ENCODE results near the gene MIS12. TPM values are rescaled to one million over a fixed set of nuclear protein-coding genes. Genes with fewer than 3 reads are reported as not detected.

Gene MIS12
- polyA plus RNA-seq, 2 of the 4 experiments (the other 2 are of a cell fraction) = 26.6 to 38.2 TPM

DNA sequence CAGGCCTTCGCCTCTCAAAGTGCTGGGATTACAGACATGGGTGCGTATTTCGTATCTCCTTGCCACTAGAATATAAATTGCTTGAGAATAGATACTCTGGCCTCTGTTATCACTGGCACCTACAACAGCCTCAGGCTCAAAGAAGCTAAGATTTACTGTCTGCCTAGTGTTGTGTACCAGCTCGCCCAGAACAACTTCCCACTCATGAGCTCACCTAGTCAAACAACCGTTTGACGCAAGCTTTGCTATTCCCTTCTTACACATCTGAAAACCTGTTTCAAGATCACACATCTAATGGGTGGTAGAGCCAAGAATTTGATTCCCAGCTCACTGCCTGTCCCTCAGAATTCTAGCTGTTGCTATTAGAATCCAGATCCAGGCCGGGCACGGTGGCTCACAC is 24.4 kb downstream of the MIS12 start (continued):
- TF ChIP-seq RAD21 (conservative IDR thresholded peaks at IDR 0.05 in 1 of 2, IDR thresholded peaks at IDR 0.05 in 1 of 2) = no peak
- TF ChIP-seq KDM5A (IDR thresholded peaks at IDR 0.05) = no peak
- TF ChIP-seq RFX5 (IDR thresholded peaks at IDR 0.05) = no peak
- no peak for TF ChIP-seq SMC3 (IDR thresholded peaks at IDR 0.05)
- TF ChIP-seq HEYL (CRISPR knock-in tag; IDR thresholded peaks at IDR 0.05) = no peak
- TF ChIP-seq TP53 (CRISPR knock-in tag; IDR thresholded peaks at IDR 0.05) = no peak
- TF ChIP-seq HOXA7 (CRISPR knock-in tag; IDR thresholded peaks at IDR 0.05) = no peak
- TF ChIP-seq HOXB13 (CRISPR knock-in tag; IDR thresholded peaks at IDR 0.05; ENCODE audit: low read depth) = no peak
- TF ChIP-seq ZC3H11A (IDR thresholded peaks at IDR 0.05) = no peak
- TF ChIP-seq, protein P1, sequence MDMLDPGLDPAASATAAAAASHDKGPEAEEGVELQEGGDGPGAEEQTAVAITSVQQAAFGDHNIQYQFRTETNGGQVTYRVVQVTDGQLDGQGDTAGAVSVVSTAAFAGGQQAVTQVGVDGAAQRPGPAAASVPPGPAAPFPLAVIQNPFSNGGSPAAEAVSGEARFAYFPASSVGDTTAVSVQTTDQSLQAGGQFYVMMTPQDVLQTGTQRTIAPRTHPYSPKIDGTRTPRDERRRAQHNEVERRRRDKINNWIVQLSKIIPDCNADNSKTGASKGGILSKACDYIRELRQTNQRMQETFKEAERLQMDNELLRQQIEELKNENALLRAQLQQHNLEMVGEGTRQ (IDR thresholded peaks at IDR 0.05) = no peak
- TF ChIP-seq, protein P2, sequence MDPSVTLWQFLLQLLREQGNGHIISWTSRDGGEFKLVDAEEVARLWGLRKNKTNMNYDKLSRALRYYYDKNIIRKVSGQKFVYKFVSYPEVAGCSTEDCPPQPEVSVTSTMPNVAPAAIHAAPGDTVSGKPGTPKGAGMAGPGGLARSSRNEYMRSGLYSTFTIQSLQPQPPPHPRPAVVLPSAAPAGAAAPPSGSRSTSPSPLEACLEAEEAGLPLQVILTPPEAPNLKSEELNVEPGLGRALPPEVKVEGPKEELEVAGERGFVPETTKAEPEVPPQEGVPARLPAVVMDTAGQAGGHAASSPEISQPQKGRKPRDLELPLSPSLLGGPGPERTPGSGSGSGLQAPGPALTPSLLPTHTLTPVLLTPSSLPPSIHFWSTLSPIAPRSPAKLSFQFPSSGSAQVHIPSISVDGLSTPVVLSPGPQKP (IDR thresholded peaks at IDR 0.05; ENCODE audit: low read depth, low read length) = no peak

GRCh38 chr17:5511401-5512225 is 25.2 kb downstream of the MIS12 start:
- 73% methylated on average over 17 of the region's 17 CpGs for WGBS (ENCODE audit: missing lambda C conversion rate)
- no peak for FAIRE-seq

DNA sequence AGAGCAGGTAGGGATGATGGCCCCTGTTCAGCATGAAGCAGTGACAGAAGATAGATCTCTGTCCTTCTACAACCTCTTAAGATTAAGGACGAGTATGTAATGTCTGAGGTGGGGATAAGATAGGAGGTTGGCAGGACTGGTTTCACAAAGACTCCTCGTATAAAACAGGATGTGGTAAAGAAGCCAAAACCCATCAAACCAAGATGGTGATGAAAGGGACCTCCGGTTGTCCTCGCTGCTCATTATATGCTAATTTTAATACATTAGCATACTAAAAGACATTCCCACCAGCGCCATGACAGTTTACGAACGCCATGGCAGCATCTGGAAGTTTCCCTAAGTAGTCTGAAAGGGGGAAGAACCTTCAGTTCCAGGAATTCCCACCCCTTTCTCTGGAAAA is 27.3 kb downstream of the MIS12 start:
- ATAC-seq = no peak
- ChIA-PET CTCF (no interaction called here), POLR2A (no interaction called here)
- Histone ChIP-seq H3K4me2 (no peak overlapping the region), H3K9me3 (no peaks in the 10 kb centered on the region), H3K27ac (no peak overlapping the region), H3K4me3 (no peak overlapping the region), H3K4me1 (peaks cover 19% of the 10 kb centered on the region)
- no peak for DNase-seq (ENCODE audit: low read depth in 1 of 2, low spot score in 1 of 2)
- FAIRE-seq = peak; percentile 77
- WGBS (ENCODE audit: missing lambda C conversion rate) = 53% methylated on average over 7 of the region's 7 CpGs
- TF ChIP-seq HOXB5 (CRISPR knock-in tag; IDR thresholded peaks at IDR 0.05) (no peak), TP53 (CRISPR knock-in tag; IDR thresholded peaks at IDR 0.05) (no peak)

More at GRCh38 chr17:5511401-5512225, 25.2 kb downstream of the MIS12 start:
- ChIA-PET POLR2A (no interaction called here), CTCF (interaction anchor here (1.1 kb wide), 1 partner anchor 12 kb away, joined by 3 read pairs; no protein-coding TSS in a partner anchor)
- no peaks in the 10 kb centered on the region for H3K9me3 ChIP-seq
- TF ChIP-seq, protein P1 (IDR thresholded peaks at IDR 0.05) = no peak
- TF ChIP-seq HOXB13 (CRISPR knock-in tag; IDR thresholded peaks at IDR 0.05; ENCODE audit: low read depth) = no peak
- no peak for TF ChIP-seq MAFK (IDR thresholded peaks at IDR 0.05; ENCODE audit: partially characterized antibody)
- no peak for TF ChIP-seq ATOH8 (CRISPR knock-in tag; IDR thresholded peaks at IDR 0.05; ENCODE audit: low read depth)
- no peak for TF ChIP-seq RFX5 (IDR thresholded peaks at IDR 0.05)
- H3K4me2 ChIP-seq = no peak overlapping the region
- H3K4me1 ChIP-seq = peaks cover 14% of the 10 kb centered on the region
- H3K27ac ChIP-seq = no peak overlapping the region
- no peak overlapping the region for H3K4me3 ChIP-seq
- ATAC-seq (no peak), DNase-seq (ENCODE audit: low read depth in 1 of 2, low spot score in 1 of 2) (no peak)

DNA sequence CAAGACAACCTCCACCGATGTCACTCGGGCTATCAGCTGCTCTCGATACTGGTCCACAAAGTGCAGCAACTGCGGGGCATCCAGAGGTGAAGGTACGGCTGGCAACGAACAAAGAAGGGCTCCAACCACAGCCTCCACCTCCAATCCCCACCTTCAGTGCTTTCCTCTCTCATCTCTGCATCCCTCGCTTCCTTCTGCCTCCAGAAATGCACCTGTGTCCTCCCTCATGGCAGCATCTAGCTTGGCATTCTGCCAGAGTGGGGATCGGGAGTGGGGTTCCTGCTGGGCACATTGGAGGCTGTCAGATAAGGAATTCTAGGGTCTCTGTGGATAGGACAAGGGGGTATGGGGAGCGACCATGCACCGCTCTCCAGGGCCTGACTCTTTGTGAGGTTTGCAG is 28.6 kb downstream of the MIS12 start:
- Histone ChIP-seq H3K27ac (peak overlapping the region in 1 of 2 experiments; percentile 76; a peak in 2 of 6 replicates), H3K4me1 (peaks cover 19% of the 10 kb centered on the region), H3K4me2 (no peak overlapping the region), H3K9me3 (no peaks in the 10 kb centered on the region), H3K4me3 (no peak overlapping the region)
- FAIRE-seq (no peak), DNase-seq (ENCODE audit: low read depth in 1 of 2, low spot score in 1 of 2) (no peak), ATAC-seq (no peak)
- CTCF ChIA-PET = interaction anchor here (0.6 to 1.1 kb wide), 3 partner anchors 10 to 72 kb away, joined by 3 to 5 read pairs (median 3); a partner anchor contains a TSS
- TF ChIP-seq EP300 (IDR thresholded peaks at IDR 0.05) = no peak
- TF ChIP-seq HOXB5 (CRISPR knock-in tag; IDR thresholded peaks at IDR 0.05) = no peak
- POLR2A ChIA-PET = interaction anchor here (0.6 to 1.9 kb wide), 3 partner anchors 9 to 35 kb away, joined by 3 to 11 read pairs (median 4); partner anchors contain the start of genes DERL2 and MIS12
- WGBS (ENCODE audit: missing lambda C conversion rate) = 89% methylated on average over 10 of the region's 10 CpGs

Measured in A549 (cell line).